IMR-90 (cell line): Measurements from ENCODE around the gene PRSS56. TPM values are rescaled to one million over a fixed set of nuclear protein-coding genes. Genes with fewer than 3 reads are reported as not detected.

Source experiments
- ATAC-seq: fragments of 200-7000 bp; cut with Tn5 transposase; 2 replicates; pipeline ENCODE4 v1.9.1; 2020; ENCODE audit warnings: low read depth, mild to moderate bottlenecking, moderate library complexity
- BruUV-seq: library from RNA; stranded (reverse); fragments of 400-500 nt; replicated peaks from 2 replicates; lab custom pipeline; 2021; lab: Mats Ljungman, UMichigan
- CTCF ChIA-PET: fragments of 300-600 bp; formaldehyde crosslinking; extraction: SDS; loops from one replicate; lab custom pipeline; 2021; ENCODE audit warnings: antibody characterized with exemption; lab: Yijun Ruan, JAX
- POLR2A ChIA-PET: fragments of 300-600 bp; sonication (Branson Sonifier 250); formaldehyde crosslinking; loops from one replicate; lab custom pipeline; 2022; ENCODE audit warnings: antibody characterized with exemption; ENCODE audit not compliant: unreplicated experiment; lab: Charles Lee
- DNase-seq: peaks from one replicate; pipeline ENCODE4 v3.0.0; 2013
- H2AFZ ChIP-seq: replicated peaks from 2 replicates; pipeline ENCODE3; 2013; ENCODE audit warnings: low read length, mild to moderate bottlenecking; ENCODE audit not compliant: poor library complexity
- H2AK5ac ChIP-seq: 2 replicates; pipeline ENCODE4 v1.6.1; 2013; ENCODE audit warnings: low read depth, low read length, inconsistent platforms
- H2AK9ac ChIP-seq: replicated peaks from 2 replicates; pipeline ENCODE3; 2013; ENCODE audit warnings: mild to moderate bottlenecking, low read depth, low read length, moderate library complexity; ENCODE audit not compliant: poor library complexity
- H2BK120ac ChIP-seq: 2 replicates; pipeline ENCODE4 v1.6.1; 2013; ENCODE audit warnings: low read depth, low read length, inconsistent platforms
- H2BK15ac ChIP-seq: 3 replicates; pipeline ENCODE4 v1.6.1; 2013; ENCODE audit warnings: low read depth, low read length, inconsistent platforms
- H2BK20ac ChIP-seq: 2 replicates; pipeline ENCODE4 v1.6.1; 2013; ENCODE audit warnings: low read depth, mild to moderate bottlenecking, inconsistent platforms, low read length, moderate library complexity
- H2BK5ac ChIP-seq: 2 replicates; pipeline ENCODE4 v1.6.1; 2013; ENCODE audit warnings: mild to moderate bottlenecking, low read depth, low read length, inconsistent platforms; ENCODE audit not compliant: poor library complexity, severe bottlenecking
- H3K14ac ChIP-seq: replicated peaks from 2 replicates; pipeline ENCODE4 v1.6.1; 2013; ENCODE audit warnings: low read depth, low read length, inconsistent platforms
- H3K18ac ChIP-seq: 2 replicates; pipeline ENCODE4 v1.6.1; 2013; ENCODE audit warnings: low read depth, low read length, control low read depth
- H3K23ac ChIP-seq: 2 replicates; pipeline ENCODE4 v1.6.1; 2013; ENCODE audit warnings: low read depth, low read length, inconsistent platforms
- H3K27ac ChIP-seq: 2 replicates; pipeline ENCODE4 v1.5.1; 2013; ENCODE audit warnings: mild to moderate bottlenecking, control low read depth, low read length; ENCODE audit not compliant: insufficient read depth
- H3K27me3 ChIP-seq: 2 replicates; pipeline ENCODE4 v1.6.1; 2013; ENCODE audit warnings: low read length; ENCODE audit not compliant: control insufficient read depth, insufficient read depth
- H3K36me3 ChIP-seq: 2 replicates; pipeline ENCODE4 v1.6.1; 2013; ENCODE audit warnings: low read length, mixed read lengths; ENCODE audit not compliant: control insufficient read depth, insufficient read depth
- H3K4ac ChIP-seq: 2 replicates; pipeline ENCODE4 v1.6.1; 2013; ENCODE audit warnings: low read depth, low read length, inconsistent platforms
- H3K4me1 ChIP-seq: 2 replicates; pipeline ENCODE4 v1.6.1; 2013; ENCODE audit warnings: low read length, mixed read lengths; ENCODE audit not compliant: control insufficient read depth, insufficient read depth
- H3K4me2 ChIP-seq: 2 replicates; pipeline ENCODE4 v1.6.1; 2013; ENCODE audit warnings: low read depth, mild to moderate bottlenecking, control low read depth, low read length, moderate library complexity
- H3K4me3 ChIP-seq: 2 replicates; pipeline ENCODE4 v1.5.1; 2013; ENCODE audit warnings: low read depth, mild to moderate bottlenecking, control low read depth, low read length, moderate library complexity; ENCODE audit not compliant: insufficient read depth
- H3K56ac ChIP-seq: 2 replicates; pipeline ENCODE4 v1.6.1; 2013; ENCODE audit warnings: low read length, inconsistent platforms; ENCODE audit not compliant: insufficient read depth; ENCODE audit errors: extremely low read depth
- H3K79me1 ChIP-seq, 2 experiments: 2 replicates each; pipeline ENCODE4 v1.6.1; 2013; ENCODE audit warnings: low read length in 2 of 2, inconsistent platforms in 1 of 2, low read depth in 1 of 2
- H3K9ac ChIP-seq: 2 replicates; pipeline ENCODE4 v1.6.1; 2013; ENCODE audit warnings: low read depth, low read length, control low read depth
- H3K9me1 ChIP-seq: 2 replicates; pipeline ENCODE4 v1.6.1; 2013; ENCODE audit warnings: low read length, inconsistent platforms; ENCODE audit not compliant: insufficient read depth
- H3K9me3 ChIP-seq: 2 replicates; pipeline ENCODE4 v1.6.1; 2013; ENCODE audit warnings: low read length; ENCODE audit not compliant: control insufficient read depth, insufficient read depth
- H4K20me1 ChIP-seq: 2 replicates; pipeline ENCODE4 v1.6.1; 2013; ENCODE audit warnings: low read length, inconsistent platforms; ENCODE audit not compliant: insufficient read depth
- H4K5ac ChIP-seq: 2 replicates; pipeline ENCODE4 v1.6.1; 2013; ENCODE audit warnings: mild to moderate bottlenecking, low read depth, low read length, control low read depth
- H4K8ac ChIP-seq, 2 experiments: 2 replicates each; pipeline ENCODE4 v1.6.1; 2013; ENCODE audit warnings: low read depth in 2 of 2, low read length in 2 of 2, control low read depth in 1 of 2, inconsistent platforms in 1 of 2
- H4K91ac ChIP-seq: 2 replicates; pipeline ENCODE4 v1.6.1; 2013; ENCODE audit warnings: low read depth, low read length, inconsistent platforms; ENCODE audit not compliant: insufficient read depth
- BHLHE40 ChIP-seq: fragments of 150-350 bp; IDR thresholded peaks from 2 replicates; pipeline ENCODE4 v1.6.1; 2016; ENCODE audit warnings: mild to moderate bottlenecking, low read depth, low read length
- CHD1 ChIP-seq: IDR thresholded peaks from 2 replicates; pipeline ENCODE4 v1.6.1; 2012; ENCODE audit warnings: low read depth, low read length, improper control_type of control experiment
- CTCF ChIP-seq: conservative IDR thresholded peaks from 2 replicates; pipeline ENCODE4 v1.5.1; 2012; ENCODE audit warnings: mild to moderate bottlenecking, low read depth, low read length, improper control_type of control experiment
- FOS ChIP-seq: fragments of 150-350 bp; IDR thresholded peaks from 2 replicates; pipeline ENCODE4 v1.6.1; 2016; ENCODE audit warnings: low read depth, low read length
- MAFK ChIP-seq: IDR thresholded peaks from 2 replicates; pipeline ENCODE4 v1.6.1; 2012; ENCODE audit warnings: low read depth, low read length, improper control_type of control experiment
- NFE2L2 ChIP-seq: fragments of 150-350 bp; IDR thresholded peaks from 2 replicates; pipeline ENCODE4 v1.6.1; 2016; ENCODE audit warnings: low read depth, mild to moderate bottlenecking, low read length
- POLR2A ChIP-seq: IDR thresholded peaks from 2 replicates; pipeline ENCODE4 v1.6.1; 2012; ENCODE audit warnings: mild to moderate bottlenecking, low read depth, low read length
- RAD21 ChIP-seq: IDR thresholded peaks from 2 replicates; pipeline ENCODE4 v1.6.1; 2012; ENCODE audit warnings: low read length, improper control_type of control experiment
- RCOR1 ChIP-seq: IDR thresholded peaks from 2 replicates; pipeline ENCODE4 v1.6.1; 2012; ENCODE audit warnings: mild to moderate bottlenecking, low read length, improper control_type of control experiment; ENCODE audit not compliant: insufficient replicate concordance
- WGBS, 2 experiments: methylation state at CpG; one replicate each; pipeline versions ENCODE4 v1.1.5 to v1.1.7; 2013; ENCODE audit warnings: missing lambda C conversion rate in 2 of 2; ENCODE audit not compliant: insufficient read length in 1 of 2; ENCODE audit errors: extremely low coverage in 2 of 2; 5-methylcytosine and 5-hydroxymethylcytosine counted together
- dilution Hi-C: fragments of 300-500 bp; cut with HindIII; formaldehyde crosslinking; loops from one replicate; pipeline ENCODE4 v1.14.3; 2018; ENCODE audit warnings: low sequenced_read_pairs; ENCODE audit not compliant: unreplicated experiment
- in situ Hi-C: fragments of 300-500 bp; cut with MboI; formaldehyde crosslinking; loops from 3 replicates; pipeline ENCODE4 v1.14.3; 2019; ENCODE audit warnings: low sequenced_read_pairs, inconsistent platforms, mixed read lengths
- intact Hi-C: fragments of 100-400 bp; cut with micrococcal nuclease; formaldehyde crosslinking; loops from 2 replicates; pipeline ENCODE4 v1.10.0; 2022
- polyA plus RNA-seq, 3 experiments: library from polyadenylated mRNA; depleted of rRNA; stranded (reverse); fragments of >200 nt; gene quantifications; 2 replicates each; pipeline ENCODE4 v1.2.3, GENCODE V29; 2012; ENCODE audit warnings: low replicate concordance in 1 of 3
- total RNA-seq: library from RNA; depleted of rRNA; stranded (reverse); fragments of >200 nt; gene quantifications from 2 replicates; pipeline ENCODE4 v1.2.3, GENCODE V29; 2012
- TF ChIP-seq, protein P1 (sequence below): fragments of 150-350 bp; IDR thresholded peaks from 2 replicates; pipeline ENCODE4 v1.6.1; 2016; ENCODE audit warnings: low read depth, mild to moderate bottlenecking, low read length, moderate library complexity, borderline replicate concordance

PRSS56 gene
- total and polyA plus RNA-seq, 2 of the 4 experiments (the other 2 are of a cell fraction): not detected

DNA sequence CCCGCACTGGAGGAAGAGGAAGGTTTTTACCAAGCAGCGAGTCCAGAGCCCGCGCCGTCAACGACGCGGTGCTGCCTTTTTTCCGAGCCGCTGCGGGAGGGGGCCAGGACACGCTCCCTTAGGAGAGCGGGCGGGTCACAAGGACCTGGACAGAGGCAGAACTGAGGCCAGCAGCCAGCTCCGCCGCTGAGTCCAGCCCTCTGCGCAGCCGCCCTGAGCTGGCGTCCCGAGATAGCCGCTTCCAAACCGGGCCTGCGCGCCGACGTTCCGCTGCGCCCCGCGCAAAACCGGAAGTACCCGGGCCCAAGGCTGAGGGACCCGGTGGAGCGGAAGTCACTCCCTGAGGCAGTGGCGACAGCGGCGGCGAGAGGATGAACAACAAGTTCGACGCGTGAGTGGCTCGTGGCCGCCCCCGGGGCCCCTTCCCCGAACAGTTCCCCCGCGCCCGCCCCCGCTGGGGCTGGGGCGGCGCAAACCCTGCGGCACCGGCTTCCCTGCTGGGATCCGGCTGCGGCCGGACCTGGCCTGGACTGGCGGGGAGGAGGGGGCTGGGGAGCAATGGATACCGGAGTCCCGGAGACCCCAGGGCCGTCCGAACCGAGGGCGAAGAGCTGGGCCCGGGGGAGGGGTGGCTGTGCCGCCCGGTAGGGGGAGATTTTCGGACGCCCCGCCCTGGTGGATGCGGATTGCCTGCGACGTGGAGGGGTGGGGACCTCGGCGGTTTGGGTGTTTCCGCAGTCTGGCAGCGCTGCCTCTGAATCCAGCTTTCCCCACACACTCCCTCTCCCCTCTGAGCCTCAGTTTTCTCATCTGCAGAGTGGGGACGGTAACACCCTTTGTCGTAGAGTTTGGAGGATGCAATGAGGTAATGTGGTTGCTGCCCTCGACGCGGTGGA lies 30.4 kb downstream of the PRSS56 start, which contains the start of the genes EIF4E2 and TIGD1 (continued):
- TF ChIP-seq CHD1 (no peak), MAFK (no peak), RCOR1 (peak; percentile 99)

DNA sequence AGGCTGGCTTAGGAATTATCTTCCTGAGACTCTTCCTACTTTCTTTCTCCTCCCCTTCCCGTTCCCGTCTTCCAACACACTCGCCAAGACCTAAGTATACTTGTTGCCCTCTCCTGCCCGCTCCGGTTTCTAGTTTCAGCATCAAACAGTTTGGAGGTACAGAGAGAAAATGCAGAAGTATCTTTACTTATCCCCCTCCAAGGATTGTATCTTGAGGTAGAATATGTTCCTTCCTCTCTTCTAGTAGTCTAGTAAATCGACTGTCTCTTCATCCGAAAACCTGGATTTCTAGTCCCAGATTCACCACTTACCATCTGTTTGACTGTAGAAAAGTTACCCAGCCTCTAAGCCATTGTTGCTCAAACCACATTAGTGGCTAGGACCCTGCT lies 31.1 kb downstream of the PRSS56 start:
- TF ChIP-seq POLR2A (no peak), BHLHE40 (no peak), NFE2L2 (no peak), FOS (no peak), RAD21 (no peak), MAFK (no peak), CTCF (no peak), RCOR1 (no peak)
- TF ChIP-seq, protein P1, sequence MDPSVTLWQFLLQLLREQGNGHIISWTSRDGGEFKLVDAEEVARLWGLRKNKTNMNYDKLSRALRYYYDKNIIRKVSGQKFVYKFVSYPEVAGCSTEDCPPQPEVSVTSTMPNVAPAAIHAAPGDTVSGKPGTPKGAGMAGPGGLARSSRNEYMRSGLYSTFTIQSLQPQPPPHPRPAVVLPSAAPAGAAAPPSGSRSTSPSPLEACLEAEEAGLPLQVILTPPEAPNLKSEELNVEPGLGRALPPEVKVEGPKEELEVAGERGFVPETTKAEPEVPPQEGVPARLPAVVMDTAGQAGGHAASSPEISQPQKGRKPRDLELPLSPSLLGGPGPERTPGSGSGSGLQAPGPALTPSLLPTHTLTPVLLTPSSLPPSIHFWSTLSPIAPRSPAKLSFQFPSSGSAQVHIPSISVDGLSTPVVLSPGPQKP: no peak
- peak overlapping the region; percentile 70 for H3K9ac ChIP-seq

More for the DNA sequence above, 31.1 kb downstream of the PRSS56 start:
- Histone ChIP-seq H4K8ac (peak overlapping the region; percentile 8 to 97; a peak in 3 of 4 replicates), H3K9me3 (no peaks in the 10 kb centered on the region), H4K20me1 (peaks cover 40% of the 10 kb centered on the region), H2AK9ac (peak overlapping the region; percentile 97), H4K91ac (peak overlapping the region; percentile 88), H3K36me3 (peaks cover 5% of the 10 kb centered on the region), H3K27ac (peak overlapping the region; percentile 62), H2AFZ (peak overlapping the region; percentile 96), H2AK5ac (peak overlapping the region; percentile 79), H3K4me1 (no peaks in the 10 kb centered on the region), H2BK5ac (peak overlapping the region; percentile 85), H4K5ac (peak overlapping the region; percentile 77), H3K14ac (peak overlapping the region; percentile 100), H3K9me1 (peaks cover 16% of the 10 kb centered on the region), H3K27me3 (no peaks in the 10 kb centered on the region), H3K4ac (peak overlapping the region; percentile 99), H3K4me2 (peak overlapping the region; percentile 84), H3K23ac (peak overlapping the region; percentile 99), H3K79me1 (peaks cover 28 to 76% of the 10 kb centered on the region in 2 experiments), H2BK120ac (0 out of 2 replicates have a peak overlapping the region, but pooled peaks have one; percentile 68), H3K18ac (peak overlapping the region; percentile 39; the same call in 1 of the 2 replicates), H2BK20ac (no peak overlapping the region), H3K56ac (peak overlapping the region; percentile 28; the same call in 1 of the 2 replicates), H3K4me3 (peak overlapping the region; percentile 71), H2BK15ac (no peak overlapping the region)
- ATAC-seq (no peak; the same call in 1 of the 2 replicates), DNase-seq (no peak)
- TSS peak; percentile 41 for BruUV-seq
- WGBS, 2 experiments: no CpG with 5 or more reads among the region's 7 CpGs
- ChIA-PET POLR2A (no interaction called here), CTCF (no interaction called here)
- in situ Hi-C loops (no loop called here), intact Hi-C loops (no loop called here), dilution Hi-C loops (no loop called here)
